Astrocyte of the cerebellum (primary cell): ENCODE results near the gene ETV7.

ENCODE experiments used
- DNase-seq: peaks from one replicate; pipeline ENCODE4 v3.0.0-alpha.2; 2011; ENCODE audit warnings: low read depth
- H3K4me3 ChIP-seq: 2 replicates; pipeline ENCODE4 v1.5.1; 2011; ENCODE audit warnings: mild to moderate bottlenecking, low read depth, low read length, moderate library complexity
- CTCF ChIP-seq: IDR thresholded peaks from 2 replicates; pipeline ENCODE4 v1.5.1; 2012; ENCODE audit warnings: low read length, low read depth, moderate library complexity, mild to moderate bottlenecking; ENCODE audit errors: missing control alignments
- in situ Hi-C: cut with HindIII; loops from 2 replicates; pipeline ENCODE4 v1.10.0; 2017; ENCODE audit warnings: low sequenced_read_pairs

The ETV7 gene

GRCh38 chr6:36330366-36330765 is 57.1 kb downstream of the ETV7 start:
- no peak for DNase-seq
- H3K4me3 ChIP-seq: no peak overlapping the region
- TF ChIP-seq CTCF: no peak
- in situ Hi-C loops: no loop called here

- TF ChIP-seq CTCF: no peak
- DNase-seq: no peak
- in situ Hi-C loops: no loop called here
- no peak overlapping the region for H3K4me3 ChIP-seq
These were observed 57.6 kb downstream of the ETV7 start for GRCh38 chr6:36329798-36330291.

DNA sequence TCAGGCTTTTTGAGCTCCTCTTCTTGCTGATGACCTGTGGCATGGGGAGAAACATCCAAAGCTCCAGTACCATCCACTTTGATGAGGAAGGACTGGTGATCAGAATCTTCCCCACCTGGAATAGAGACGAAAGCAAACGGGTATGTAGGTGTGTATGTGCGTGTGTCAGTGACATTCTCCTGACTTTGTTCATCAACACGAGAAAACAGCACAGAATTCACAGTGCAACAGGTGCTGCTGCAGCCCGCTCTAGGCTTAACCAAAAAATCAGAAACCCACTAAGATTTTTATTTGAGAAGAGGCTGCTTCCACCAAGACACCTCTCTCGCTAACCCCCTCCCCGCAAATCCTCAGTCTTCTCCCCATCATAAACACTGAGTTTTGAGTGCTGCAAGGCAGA is 58.9 kb downstream of the ETV7 start:
- H3K4me3 ChIP-seq: no peak overlapping the region
- in situ Hi-C loops: no loop called here
- TF ChIP-seq CTCF: no peak
- DNase-seq: no peak

DNA sequence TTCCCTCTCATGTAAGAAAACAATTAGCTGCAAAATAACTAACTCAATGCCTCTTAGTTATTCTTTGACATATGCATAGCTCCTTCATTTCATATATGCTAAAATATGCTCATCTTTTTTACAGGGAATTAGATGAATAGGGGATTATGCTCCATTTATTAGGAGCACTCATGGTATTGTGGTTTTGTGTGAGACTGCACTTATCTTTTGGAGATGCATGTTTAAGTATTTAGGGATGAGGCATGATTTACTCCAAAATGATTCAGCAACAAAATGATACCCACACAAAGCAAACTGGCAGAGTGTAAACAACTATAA is 59.6 kb downstream of the ETV7 start:
- in situ Hi-C loops: no loop called here
- TF ChIP-seq CTCF: no peak
- no peak for DNase-seq
- no peak overlapping the region for H3K4me3 ChIP-seq

- in situ Hi-C loops: no loop called here
- no peak for TF ChIP-seq CTCF
- DNase-seq: no peak
- no peak overlapping the region for H3K4me3 ChIP-seq
These were observed 60.1 kb downstream of the ETV7 start for GRCh38 chr6:36327226-36327918.

DNA sequence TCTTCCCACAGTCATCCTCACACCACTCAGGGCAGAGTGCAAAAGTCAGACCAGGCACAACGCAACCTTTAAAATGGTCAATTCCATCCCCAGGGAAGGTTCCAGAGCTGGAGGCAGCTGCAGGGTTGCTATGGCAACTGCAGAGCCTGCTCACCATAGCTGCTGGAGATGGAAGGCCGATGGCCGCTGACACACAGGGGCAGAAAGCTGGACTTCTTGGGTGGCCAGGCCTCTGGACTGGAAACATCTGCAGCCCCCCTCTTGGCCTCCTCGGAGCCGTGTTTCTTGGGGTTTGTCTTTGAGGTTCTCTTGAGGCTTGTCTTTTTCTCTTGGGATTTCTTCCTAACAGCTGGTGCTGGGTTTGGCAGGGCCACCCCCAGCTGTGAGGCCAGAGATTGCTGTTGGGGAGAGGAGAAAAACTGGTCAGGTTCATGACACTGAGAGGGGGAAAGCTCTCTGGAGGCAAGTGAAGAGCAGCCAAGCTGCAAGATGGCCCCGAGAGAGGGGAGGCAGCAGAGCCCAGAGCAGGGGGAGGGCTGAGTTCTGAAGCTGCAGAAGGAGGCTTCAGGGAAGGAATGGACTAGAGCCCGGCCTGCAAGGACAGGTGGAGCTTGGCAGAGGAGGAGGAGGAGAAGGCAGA is 61.0 kb downstream of the ETV7 start:
- no peak overlapping the region for H3K4me3 ChIP-seq
- TF ChIP-seq CTCF: no peak
- no peak for DNase-seq
- in situ Hi-C loops: no loop called here
